WERI-Rb-1 (cell line): ENCODE results near the gene ANKRD13A.
"Not testable (repeated sequence)": the region's sequence is repeated elsewhere in the genome, so short reads cannot be mapped to it uniquely, and the experiment has no call there.

Experiments used
- DNase-seq: peaks from one replicate; pipeline ENCODE4 v3.0.0-alpha.2; 2020
- H3K27ac ChIP-seq: fragments of 250-450 bp; sonication (Bioruptor Pico); 2 replicates; pipeline ENCODE4 v1.5.1; 2020; ENCODE audit warnings: mild to moderate bottlenecking, moderate library complexity
- H3K27me3 ChIP-seq: fragments of 250-450 bp; sonication (Bioruptor Pico); 2 replicates; pipeline ENCODE4 v1.5.1; 2021; ENCODE audit warnings: mild to moderate bottlenecking, low read depth, moderate library complexity; ENCODE audit not compliant: insufficient read depth, severe bottlenecking
- H3K36me3 ChIP-seq: fragments of 250-450 bp; sonication (Bioruptor Pico); 2 replicates; pipeline ENCODE4 v1.5.1; 2020; ENCODE audit warnings: mild to moderate bottlenecking, moderate library complexity
- H3K4me3 ChIP-seq: 2 replicates; pipeline ENCODE4 v1.5.1; 2011; ENCODE audit warnings: low read depth, mild to moderate bottlenecking, control low read depth, low read length
- H3K9me3 ChIP-seq: fragments of 250-450 bp; sonication (Bioruptor Pico); 2 replicates; pipeline ENCODE4 v1.5.1; 2021; ENCODE audit warnings: mild to moderate bottlenecking, moderate library complexity; ENCODE audit not compliant: severe bottlenecking
- TF ChIP-seq, protein P1 (sequence below): IDR thresholded peaks from 2 replicates; pipeline ENCODE4 v1.5.1; 2011; ENCODE audit warnings: low read depth, mild to moderate bottlenecking, control low read depth, inconsistent platforms, low read length

ANKRD13A gene

DNA sequence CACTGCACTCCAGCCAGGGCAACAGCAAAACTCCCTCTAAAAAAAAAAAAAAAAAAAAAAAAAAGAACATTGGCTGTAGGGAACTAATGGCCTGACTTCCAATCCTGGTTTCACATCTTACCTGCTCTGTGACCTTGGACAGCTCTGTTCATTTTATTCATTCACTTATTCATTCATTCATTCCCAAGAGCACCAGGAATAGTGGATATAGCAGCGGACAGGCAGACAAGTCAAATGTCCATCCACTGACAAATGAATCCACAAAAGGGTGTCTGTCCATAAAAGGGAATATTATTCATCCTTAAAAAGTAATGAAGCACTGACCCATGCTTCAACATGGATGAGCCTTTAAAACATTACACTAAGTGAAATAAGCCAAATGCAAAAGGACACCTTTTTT is 76.7 kb downstream of the ANKRD13A start:
- no peaks in the 10 kb centered on the region for H3K27me3 ChIP-seq
- no peak overlapping the region for H3K4me3 ChIP-seq
- TF ChIP-seq, protein P1, sequence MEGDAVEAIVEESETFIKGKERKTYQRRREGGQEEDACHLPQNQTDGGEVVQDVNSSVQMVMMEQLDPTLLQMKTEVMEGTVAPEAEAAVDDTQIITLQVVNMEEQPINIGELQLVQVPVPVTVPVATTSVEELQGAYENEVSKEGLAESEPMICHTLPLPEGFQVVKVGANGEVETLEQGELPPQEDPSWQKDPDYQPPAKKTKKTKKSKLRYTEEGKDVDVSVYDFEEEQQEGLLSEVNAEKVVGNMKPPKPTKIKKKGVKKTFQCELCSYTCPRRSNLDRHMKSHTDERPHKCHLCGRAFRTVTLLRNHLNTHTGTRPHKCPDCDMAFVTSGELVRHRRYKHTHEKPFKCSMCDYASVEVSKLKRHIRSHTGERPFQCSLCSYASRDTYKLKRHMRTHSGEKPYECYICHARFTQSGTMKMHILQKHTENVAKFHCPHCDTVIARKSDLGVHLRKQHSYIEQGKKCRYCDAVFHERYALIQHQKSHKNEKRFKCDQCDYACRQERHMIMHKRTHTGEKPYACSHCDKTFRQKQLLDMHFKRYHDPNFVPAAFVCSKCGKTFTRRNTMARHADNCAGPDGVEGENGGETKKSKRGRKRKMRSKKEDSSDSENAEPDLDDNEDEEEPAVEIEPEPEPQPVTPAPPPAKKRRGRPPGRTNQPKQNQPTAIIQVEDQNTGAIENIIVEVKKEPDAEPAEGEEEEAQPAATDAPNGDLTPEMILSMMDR, result no peak
- peaks cover 2% of the 10 kb centered on the region for H3K9me3 ChIP-seq
- no peak overlapping the region for H3K27ac ChIP-seq
- no peaks in the 10 kb centered on the region for H3K36me3 ChIP-seq
- DNase-seq, result no peak

DNA sequence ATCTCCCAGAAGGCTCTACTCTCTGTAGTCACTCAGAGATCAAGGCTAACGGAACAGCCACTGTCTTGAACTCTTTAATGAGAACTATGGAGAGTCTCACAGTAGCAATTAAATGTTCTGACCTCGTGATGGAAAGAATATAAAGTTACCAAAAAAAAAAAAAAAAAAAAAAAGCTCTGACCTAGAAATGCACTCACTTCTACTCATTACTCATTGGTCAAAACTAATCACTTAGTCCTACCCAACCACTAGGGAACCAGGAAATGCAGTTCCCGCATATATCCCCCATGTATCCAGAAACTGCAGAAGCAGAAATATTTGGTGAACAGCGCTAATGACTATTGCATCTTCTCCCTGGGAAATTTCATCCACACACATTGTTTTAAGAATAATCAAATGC is 78.6 kb downstream of the ANKRD13A start:
- no peak overlapping the region for H3K27ac ChIP-seq
- H3K27me3 ChIP-seq, result no peaks in the 10 kb centered on the region
- TF ChIP-seq, protein P1, result no peak
- H3K36me3 ChIP-seq, result no peaks in the 10 kb centered on the region
- no peak for DNase-seq
- peaks cover 2% of the 10 kb centered on the region for H3K9me3 ChIP-seq
- no peak overlapping the region for H3K4me3 ChIP-seq

DNA sequence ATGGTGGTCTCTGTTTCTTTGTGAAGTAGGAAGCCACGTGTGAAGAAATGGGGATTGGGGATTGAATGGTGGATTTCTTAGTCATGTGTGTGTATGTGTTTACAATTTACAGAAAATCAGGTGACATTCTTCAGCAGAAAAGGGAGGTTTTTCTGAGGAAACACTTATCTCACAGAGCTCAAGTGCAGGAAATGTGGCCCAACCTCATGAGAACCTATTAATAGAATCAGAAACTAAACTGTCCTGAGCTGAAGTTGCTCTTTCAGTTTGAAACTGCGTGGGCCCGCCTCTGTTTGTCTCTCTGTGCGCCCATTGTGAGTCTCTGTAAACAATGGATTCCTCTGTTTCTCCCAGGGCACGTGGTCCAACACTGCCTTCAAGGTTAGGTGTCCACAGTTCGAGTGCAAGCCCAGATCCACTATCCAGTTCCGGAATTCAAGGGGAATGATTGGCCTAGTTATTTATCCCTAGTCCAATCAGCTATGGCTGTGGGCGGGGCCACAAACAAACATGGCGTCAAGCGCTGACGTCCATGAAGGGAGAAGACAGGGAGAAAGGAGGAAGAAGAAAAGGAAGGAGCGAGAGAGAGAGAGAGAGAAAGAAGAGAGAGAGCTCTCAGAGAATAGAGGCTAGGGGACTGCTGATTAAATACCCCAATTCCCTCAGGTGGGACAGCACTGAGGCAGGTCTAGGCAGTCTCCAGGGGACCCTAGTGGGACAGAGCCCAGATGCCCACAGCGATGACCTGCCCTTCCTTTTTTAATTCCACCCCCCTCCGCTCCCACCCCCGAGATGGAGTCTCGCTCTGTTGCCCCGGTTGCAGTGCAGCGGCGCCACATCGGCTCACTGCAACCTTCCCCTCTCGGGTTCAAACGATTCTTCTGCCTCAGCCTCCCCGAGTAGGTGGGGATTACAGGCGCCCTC is 80.5 kb downstream of the ANKRD13A start:
- no peaks in the 10 kb centered on the region for H3K36me3 ChIP-seq
- H3K4me3 ChIP-seq, result no peak overlapping the region
- no peak for DNase-seq
- peaks cover 2% of the 10 kb centered on the region for H3K9me3 ChIP-seq
- H3K27me3 ChIP-seq, result no peaks in the 10 kb centered on the region
- TF ChIP-seq, protein P1, result no peak
- no peak overlapping the region for H3K27ac ChIP-seq

DNA sequence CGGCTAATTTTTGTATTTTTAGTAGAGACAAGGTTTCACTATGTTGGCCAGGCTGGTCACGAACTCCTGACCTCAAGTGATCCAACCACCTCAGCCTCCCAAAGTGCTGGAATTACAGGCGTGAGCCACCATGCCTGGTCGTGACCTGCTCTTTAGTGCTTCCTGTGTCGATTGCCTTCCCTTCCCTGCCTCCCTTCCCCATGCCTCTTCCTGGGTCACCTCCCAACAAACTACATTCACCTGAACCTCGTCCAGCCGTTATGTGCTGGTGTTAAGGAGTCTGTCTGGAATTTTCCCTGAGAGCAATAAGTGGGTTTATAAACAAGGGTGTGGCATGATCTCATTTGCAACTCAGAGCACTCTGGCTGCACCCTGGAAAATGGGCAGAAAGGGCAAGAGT is 81.2 kb downstream of the ANKRD13A start:
- Histone ChIP-seq H3K27me3 (no peaks in the 10 kb centered on the region), H3K27ac (no peak overlapping the region), H3K9me3 (peaks cover 2% of the 10 kb centered on the region), H3K36me3 (no peaks in the 10 kb centered on the region), H3K4me3 (no peak overlapping the region)
- DNase-seq, result no peak
- TF ChIP-seq, protein P1, result no peak

DNA sequence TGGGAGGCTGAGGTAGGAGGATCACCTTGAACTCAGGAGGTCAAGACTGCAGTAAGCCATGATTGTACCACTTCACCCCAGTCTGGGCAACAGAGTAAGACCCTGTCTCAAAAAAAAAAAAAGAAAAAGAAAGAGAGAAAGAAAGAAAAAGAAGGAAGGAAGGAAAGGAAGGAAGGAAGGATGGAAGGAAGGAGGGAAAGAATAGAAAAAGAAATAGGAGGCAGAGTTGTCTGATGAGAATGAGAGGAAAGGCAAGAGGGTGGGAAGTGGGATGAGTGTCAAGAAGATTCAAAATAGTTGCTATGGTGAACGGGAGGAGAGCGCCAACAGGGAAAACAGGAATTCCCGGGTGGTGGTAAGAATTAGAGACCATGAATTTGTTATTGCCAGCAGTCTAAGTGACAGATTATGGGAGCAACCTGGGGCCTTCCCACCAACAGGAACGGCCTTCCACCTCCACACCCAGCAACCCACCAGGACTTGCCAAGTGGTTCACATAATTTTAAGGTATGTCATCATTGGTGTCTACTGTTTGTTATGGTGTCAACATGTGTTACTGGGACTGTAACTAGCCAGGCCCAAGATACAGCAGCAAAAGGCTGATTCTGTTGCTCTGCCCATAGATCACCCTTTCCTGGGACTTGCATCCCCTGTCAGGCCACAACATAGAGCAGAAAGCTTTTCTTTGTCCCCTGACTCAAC is 85.2 kb downstream of the ANKRD13A start:
- H3K27me3 ChIP-seq, result no peaks in the 10 kb centered on the region
- TF ChIP-seq, protein P1, result no peak
- peaks cover 2% of the 10 kb centered on the region for H3K9me3 ChIP-seq
- H3K27ac ChIP-seq, result no peak overlapping the region
- no peak overlapping the region for H3K4me3 ChIP-seq
- no peak for DNase-seq
- H3K36me3 ChIP-seq, result no peaks in the 10 kb centered on the region

DNA sequence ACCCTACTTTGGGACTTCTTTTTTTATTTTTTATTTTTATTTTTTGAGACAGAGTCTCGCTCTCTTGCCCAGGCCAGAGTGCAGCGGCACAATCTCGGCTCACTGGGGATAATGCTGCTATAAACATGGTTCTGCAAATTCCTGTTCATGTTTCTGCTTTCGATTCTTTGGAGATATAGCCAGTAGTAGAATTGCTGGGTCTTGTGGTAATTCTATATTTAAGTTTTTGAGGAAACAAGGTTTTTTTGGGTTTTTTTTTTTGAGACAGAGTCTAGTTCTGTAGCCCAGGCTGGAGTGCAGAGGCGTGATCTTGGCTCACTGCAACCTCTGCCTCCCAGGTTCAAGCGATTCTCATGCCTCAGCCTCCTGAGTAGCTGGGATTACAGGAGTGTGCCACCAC is 89.0 kb downstream of the ANKRD13A start:
- not testable (repeated sequence) for H3K9me3 ChIP-seq, DNase-seq, H3K4me3 ChIP-seq, H3K27ac ChIP-seq, H3K27me3 ChIP-seq, H3K36me3 ChIP-seq
